Breast epithelium (tissue), 4 donors: ENCODE data around the gene RPS19. TPM values are rescaled to one million over a fixed set of nuclear protein-coding genes. Genes with fewer than 3 reads are reported as not detected.

Experiments
- DNase-seq, 2 donors: peaks; one replicate each; pipeline ENCODE4 v3.0.0-alpha.2; 2019; ENCODE audit warnings: low spot score in 2 of 2
- H3K27ac ChIP-seq, 2 donors: fragments of 200-600 bp; sonication (generic) in 1 of 2; one replicate each; pipeline ENCODE4 v1.5.1; 2016 to 2019; ENCODE audit warnings: mild to moderate bottlenecking in 1 of 2
- H3K27me3 ChIP-seq, 2 donors: fragments of 200-600 bp; sonication (generic) in 1 of 2; one replicate each; pipeline versions ENCODE4 v1.5.1 to v1.6.0; 2017 to 2019; ENCODE audit warnings: control low read depth in 1 of 2, mild to moderate bottlenecking in 1 of 2
- H3K36me3 ChIP-seq: fragments of 200-600 bp; one replicate; pipeline ENCODE4 v1.5.1; 2019
- H3K4me1 ChIP-seq, 2 donors: fragments of 200-600 bp; sonication (generic); one replicate each; pipeline ENCODE4 v1.5.1; 2016 to 2019; ENCODE audit warnings: control low read depth in 1 of 2
- H3K4me3 ChIP-seq, 3 donors: fragments of 200-600 bp; sonication (generic); 1 replicate in 2 of 3; 2 replicates in 1 of 3; pipeline ENCODE4 v1.5.1; 2016 to 2019; ENCODE audit warnings: mild to moderate bottlenecking in 3 of 3, moderate library complexity in 2 of 3
- H3K9me3 ChIP-seq, 2 donors: fragments of 200-600 bp; sonication (generic) in 1 of 2; one replicate each; pipeline ENCODE4 v1.5.1; 2016 to 2019; ENCODE audit warnings: control low read depth in 1 of 2
- POLR2A ChIP-seq: fragments of 450-650 bp; IDR thresholded peaks from one replicate; pipeline ENCODE4 v1.6.1; 2016; ENCODE audit warnings: antibody characterized with exemption, mild to moderate bottlenecking, moderate library complexity
- POLR2AphosphoS5 ChIP-seq, 3 donors: sonication (generic); formaldehyde crosslinking; IDR thresholded peaks; one replicate each; pipeline ENCODE4 v1.6.1; 2017; ENCODE audit warnings: antibody characterized with exemption in 3 of 3
- intact Hi-C: fragments of 100-400 bp; cut with DNase I; formaldehyde crosslinking; loops from one replicate; pipeline ENCODE4 v1.15.1; 2023; ENCODE audit warnings: low total_unique reads
- total RNA-seq, 3 donors: library from RNA; depleted of rRNA; stranded (reverse); fragments of >200 nt; gene quantifications; one replicate each; pipeline ENCODE4 v1.1.0, GENCODE V29; 2016
- TF ChIP-seq, protein P1 (sequence below), 3 donors: fragments of 450-650 bp; IDR thresholded peaks; one replicate each; pipeline ENCODE4 v1.5.1; 2016 to 2017; ENCODE audit warnings: antibody characterized with exemption in 3 of 3, mild to moderate bottlenecking in 3 of 3, moderate library complexity in 3 of 3

Gene RPS19
- total RNA-seq, 3 donors from 2014 or later = 756 to 2,084 (median 1,264) TPM

DNA sequence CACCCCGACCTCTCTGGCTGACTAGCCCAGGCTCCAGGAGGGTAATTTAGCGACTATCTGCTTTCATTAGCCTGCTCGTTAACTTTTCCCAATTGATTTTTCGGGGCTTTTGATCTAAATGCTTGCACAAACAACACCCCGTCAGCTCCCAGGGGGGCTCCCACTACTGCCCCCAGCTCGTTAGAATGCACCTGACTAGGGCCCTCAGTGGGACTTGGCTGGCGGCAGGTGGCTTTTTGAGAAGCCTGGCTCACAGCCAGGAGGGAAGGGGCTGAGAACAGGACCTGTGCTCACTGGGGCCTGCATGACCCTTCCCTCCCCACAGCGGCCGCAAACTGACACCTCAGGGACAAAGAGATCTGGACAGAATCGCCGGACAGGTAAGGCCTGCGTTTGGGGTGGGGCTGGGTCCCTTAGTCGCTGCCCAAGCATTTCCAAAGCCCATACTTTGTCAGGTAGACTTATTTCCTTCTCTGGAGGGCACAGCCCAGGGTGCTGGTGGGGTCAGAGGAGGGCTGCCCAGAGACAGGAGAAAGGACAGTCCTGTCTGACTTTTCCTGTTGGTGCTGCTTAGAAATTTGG is 9.4 kb downstream of the RPS19 start:
- no peak overlapping the region for H3K4me3 ChIP-seq
- H3K9me3 ChIP-seq = no peaks in the 10 kb centered on the region
- no peak for DNase-seq
- TF ChIP-seq POLR2AphosphoS5 (IDR thresholded peaks at IDR 0.05) (no peak), POLR2A (no peak)
- TF ChIP-seq, protein P1, sequence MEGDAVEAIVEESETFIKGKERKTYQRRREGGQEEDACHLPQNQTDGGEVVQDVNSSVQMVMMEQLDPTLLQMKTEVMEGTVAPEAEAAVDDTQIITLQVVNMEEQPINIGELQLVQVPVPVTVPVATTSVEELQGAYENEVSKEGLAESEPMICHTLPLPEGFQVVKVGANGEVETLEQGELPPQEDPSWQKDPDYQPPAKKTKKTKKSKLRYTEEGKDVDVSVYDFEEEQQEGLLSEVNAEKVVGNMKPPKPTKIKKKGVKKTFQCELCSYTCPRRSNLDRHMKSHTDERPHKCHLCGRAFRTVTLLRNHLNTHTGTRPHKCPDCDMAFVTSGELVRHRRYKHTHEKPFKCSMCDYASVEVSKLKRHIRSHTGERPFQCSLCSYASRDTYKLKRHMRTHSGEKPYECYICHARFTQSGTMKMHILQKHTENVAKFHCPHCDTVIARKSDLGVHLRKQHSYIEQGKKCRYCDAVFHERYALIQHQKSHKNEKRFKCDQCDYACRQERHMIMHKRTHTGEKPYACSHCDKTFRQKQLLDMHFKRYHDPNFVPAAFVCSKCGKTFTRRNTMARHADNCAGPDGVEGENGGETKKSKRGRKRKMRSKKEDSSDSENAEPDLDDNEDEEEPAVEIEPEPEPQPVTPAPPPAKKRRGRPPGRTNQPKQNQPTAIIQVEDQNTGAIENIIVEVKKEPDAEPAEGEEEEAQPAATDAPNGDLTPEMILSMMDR (IDR thresholded peaks at IDR 0.05) = no peak
- intact Hi-C loops = no loop called here
- no peaks in the 10 kb centered on the region for H3K27me3 ChIP-seq
- H3K36me3 ChIP-seq = no peaks in the 10 kb centered on the region
- H3K4me1 ChIP-seq = peaks cover 2 to 11% of the 10 kb centered on the region in 2 donors
- no peak overlapping the region for H3K27ac ChIP-seq

GRCh38 chr19:41870401-41870873 is 10.4 kb downstream of the RPS19 start:
- no peak for DNase-seq
- intact Hi-C loops = no loop called here
- H3K4me3 ChIP-seq = no peak overlapping the region
- H3K9me3 ChIP-seq = no peaks in the 10 kb centered on the region
- no peaks in the 10 kb centered on the region for H3K27me3 ChIP-seq
- H3K4me1 ChIP-seq = peaks cover 0 to 11% of the 10 kb centered on the region in 2 donors
- no peaks in the 10 kb centered on the region for H3K36me3 ChIP-seq
- H3K27ac ChIP-seq = peak overlapping the region in 1 of 2 donors; percentile 19
- TF ChIP-seq, protein P1 (IDR thresholded peaks at IDR 0.05) = no peak
- TF ChIP-seq POLR2A (no peak), POLR2AphosphoS5 (IDR thresholded peaks at IDR 0.05) (no peak)

GRCh38 chr19:41871573-41872383 is 11.7 kb downstream of the RPS19 start:
- DNase-seq = no peak
- H3K9me3 ChIP-seq = no peaks in the 10 kb centered on the region
- peak overlapping the region in 1 of 2 donors; percentile 32 for H3K27ac ChIP-seq
- TF ChIP-seq POLR2A (no peak), POLR2AphosphoS5 (IDR thresholded peaks at IDR 0.05) (no peak)
- TF ChIP-seq, protein P1 (IDR thresholded peaks at IDR 0.05) = no peak
- no peak overlapping the region for H3K4me3 ChIP-seq
- no peaks in the 10 kb centered on the region for H3K27me3 ChIP-seq
- intact Hi-C loops = no loop called here
- peaks cover 0 to 5% of the 10 kb centered on the region in 2 donors for H3K4me1 ChIP-seq
- H3K36me3 ChIP-seq = no peaks in the 10 kb centered on the region

DNA sequence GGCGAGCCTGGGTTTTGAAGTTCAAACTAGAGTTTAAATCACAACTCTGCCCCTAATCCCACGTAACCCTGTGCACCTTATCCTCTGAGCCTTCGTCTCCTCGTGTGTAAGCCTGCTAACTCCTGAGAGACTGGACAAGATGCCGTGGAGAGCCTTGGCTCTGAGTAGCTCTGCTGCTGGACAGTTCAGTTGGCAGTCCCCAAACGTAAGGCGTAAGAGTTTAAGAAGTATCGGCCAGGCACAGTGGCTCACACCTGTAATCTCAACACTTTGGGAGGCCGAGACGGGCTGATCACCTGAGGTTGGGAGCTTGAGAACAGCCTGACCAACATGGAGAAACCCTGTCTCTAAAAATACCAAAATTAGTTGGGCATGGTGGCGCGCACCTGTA is 12.3 kb downstream of the RPS19 start:
- Histone ChIP-seq H3K27ac (peak overlapping the region in 1 of 2 donors; percentile 32), H3K9me3 (no peaks in the 10 kb centered on the region), H3K36me3 (no peaks in the 10 kb centered on the region), H3K4me3 (no peak overlapping the region), H3K4me1 (peaks cover 0 to 5% of the 10 kb centered on the region in 2 donors), H3K27me3 (no peaks in the 10 kb centered on the region)
- no peak for DNase-seq
- intact Hi-C loops = no loop called here
- TF ChIP-seq POLR2A (no peak), POLR2AphosphoS5 (IDR thresholded peaks at IDR 0.05) (no peak)
- TF ChIP-seq, protein P1 (IDR thresholded peaks at IDR 0.05) = no peak
